DND-41 (cell line): ENCODE results near the gene CEP290.

Source experiments
- ATAC-seq: fragments of 200-7000 bp; cut with Tn5 transposase; 3 replicates; pipeline ENCODE4 v1.9.1; 2021; ENCODE audit warnings: low read depth; ENCODE audit not compliant: insufficient read depth
- DNase-seq: peaks from one replicate; pipeline ENCODE4 v3.0.0-alpha.2; 2020
- H2AFZ ChIP-seq: 2 replicates; pipeline ENCODE4 v1.6.0; 2012; ENCODE audit warnings: low read depth, low read length
- H3K27ac ChIP-seq: 2 replicates; pipeline ENCODE4 v1.5.1; 2012; ENCODE audit warnings: low read length, inconsistent platforms
- H3K27me3 ChIP-seq: fragments of 200-600 bp; sonication (generic); 2 replicates; pipeline ENCODE4 v1.6.0; 2012; ENCODE audit warnings: low read length, mild to moderate bottlenecking, inconsistent platforms; ENCODE audit not compliant: insufficient read depth, poor library complexity
- H3K36me3 ChIP-seq: 2 replicates; pipeline ENCODE4 v1.5.1; 2012; ENCODE audit warnings: low read length, inconsistent platforms; ENCODE audit not compliant: insufficient read depth
- H3K4me1 ChIP-seq: 2 replicates; pipeline ENCODE4 v1.5.1; 2012; ENCODE audit warnings: mild to moderate bottlenecking, low read length; ENCODE audit not compliant: insufficient read depth
- H3K4me2 ChIP-seq: 2 replicates; pipeline ENCODE4 v1.6.0; 2012; ENCODE audit warnings: mild to moderate bottlenecking, moderate library complexity, low read length, inconsistent platforms; ENCODE audit not compliant: insufficient read depth
- H3K4me3 ChIP-seq, 2 experiments: fragments of 200-600 bp in 1 of 2; shearing (Covaris generic) in 1 of 2; 2 replicates each; pipeline ENCODE4 v1.5.1; 2012 to 2016; ENCODE audit warnings: inconsistent platforms in 2 of 2, low read length in 2 of 2, mild to moderate bottlenecking in 2 of 2, low read depth in 1 of 2, moderate library complexity in 1 of 2
- H3K79me2 ChIP-seq: 2 replicates; pipeline ENCODE4 v1.6.0; 2012; ENCODE audit warnings: low read length, inconsistent platforms; ENCODE audit not compliant: insufficient read depth
- H3K9ac ChIP-seq: 2 replicates; pipeline ENCODE4 v1.6.0; 2012; ENCODE audit warnings: low read depth, mild to moderate bottlenecking, inconsistent platforms, low read length, moderate library complexity
- H3K9me3 ChIP-seq: 2 replicates; pipeline ENCODE4 v1.5.1; 2012; ENCODE audit warnings: low read length, moderate library complexity, mild to moderate bottlenecking, inconsistent platforms; ENCODE audit not compliant: insufficient read depth, severe bottlenecking
- H4K20me1 ChIP-seq: 2 replicates; pipeline ENCODE4 v1.6.0; 2012; ENCODE audit warnings: low read length; ENCODE audit not compliant: insufficient read depth
- EZH2 ChIP-seq: IDR thresholded peaks from 3 replicates; pipeline ENCODE4 v1.6.1; 2012; ENCODE audit warnings: borderline replicate concordance, low read depth, mild to moderate bottlenecking, moderate library complexity, low read length, inconsistent platforms; ENCODE audit not compliant: severe bottlenecking
- TF ChIP-seq, protein P1 (sequence below): IDR thresholded peaks from 2 replicates; pipeline ENCODE4 v1.5.1; 2012; ENCODE audit warnings: borderline replicate concordance, low read length, moderate library complexity, mild to moderate bottlenecking; ENCODE audit not compliant: poor library complexity, severe bottlenecking; ENCODE audit errors: extremely low read depth

The CEP290 gene, protein sequence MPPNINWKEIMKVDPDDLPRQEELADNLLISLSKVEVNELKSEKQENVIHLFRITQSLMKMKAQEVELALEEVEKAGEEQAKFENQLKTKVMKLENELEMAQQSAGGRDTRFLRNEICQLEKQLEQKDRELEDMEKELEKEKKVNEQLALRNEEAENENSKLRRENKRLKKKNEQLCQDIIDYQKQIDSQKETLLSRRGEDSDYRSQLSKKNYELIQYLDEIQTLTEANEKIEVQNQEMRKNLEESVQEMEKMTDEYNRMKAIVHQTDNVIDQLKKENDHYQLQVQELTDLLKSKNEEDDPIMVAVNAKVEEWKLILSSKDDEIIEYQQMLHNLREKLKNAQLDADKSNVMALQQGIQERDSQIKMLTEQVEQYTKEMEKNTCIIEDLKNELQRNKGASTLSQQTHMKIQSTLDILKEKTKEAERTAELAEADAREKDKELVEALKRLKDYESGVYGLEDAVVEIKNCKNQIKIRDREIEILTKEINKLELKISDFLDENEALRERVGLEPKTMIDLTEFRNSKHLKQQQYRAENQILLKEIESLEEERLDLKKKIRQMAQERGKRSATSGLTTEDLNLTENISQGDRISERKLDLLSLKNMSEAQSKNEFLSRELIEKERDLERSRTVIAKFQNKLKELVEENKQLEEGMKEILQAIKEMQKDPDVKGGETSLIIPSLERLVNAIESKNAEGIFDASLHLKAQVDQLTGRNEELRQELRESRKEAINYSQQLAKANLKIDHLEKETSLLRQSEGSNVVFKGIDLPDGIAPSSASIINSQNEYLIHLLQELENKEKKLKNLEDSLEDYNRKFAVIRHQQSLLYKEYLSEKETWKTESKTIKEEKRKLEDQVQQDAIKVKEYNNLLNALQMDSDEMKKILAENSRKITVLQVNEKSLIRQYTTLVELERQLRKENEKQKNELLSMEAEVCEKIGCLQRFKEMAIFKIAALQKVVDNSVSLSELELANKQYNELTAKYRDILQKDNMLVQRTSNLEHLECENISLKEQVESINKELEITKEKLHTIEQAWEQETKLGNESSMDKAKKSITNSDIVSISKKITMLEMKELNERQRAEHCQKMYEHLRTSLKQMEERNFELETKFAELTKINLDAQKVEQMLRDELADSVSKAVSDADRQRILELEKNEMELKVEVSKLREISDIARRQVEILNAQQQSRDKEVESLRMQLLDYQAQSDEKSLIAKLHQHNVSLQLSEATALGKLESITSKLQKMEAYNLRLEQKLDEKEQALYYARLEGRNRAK (N-terminal part only)

DNA sequence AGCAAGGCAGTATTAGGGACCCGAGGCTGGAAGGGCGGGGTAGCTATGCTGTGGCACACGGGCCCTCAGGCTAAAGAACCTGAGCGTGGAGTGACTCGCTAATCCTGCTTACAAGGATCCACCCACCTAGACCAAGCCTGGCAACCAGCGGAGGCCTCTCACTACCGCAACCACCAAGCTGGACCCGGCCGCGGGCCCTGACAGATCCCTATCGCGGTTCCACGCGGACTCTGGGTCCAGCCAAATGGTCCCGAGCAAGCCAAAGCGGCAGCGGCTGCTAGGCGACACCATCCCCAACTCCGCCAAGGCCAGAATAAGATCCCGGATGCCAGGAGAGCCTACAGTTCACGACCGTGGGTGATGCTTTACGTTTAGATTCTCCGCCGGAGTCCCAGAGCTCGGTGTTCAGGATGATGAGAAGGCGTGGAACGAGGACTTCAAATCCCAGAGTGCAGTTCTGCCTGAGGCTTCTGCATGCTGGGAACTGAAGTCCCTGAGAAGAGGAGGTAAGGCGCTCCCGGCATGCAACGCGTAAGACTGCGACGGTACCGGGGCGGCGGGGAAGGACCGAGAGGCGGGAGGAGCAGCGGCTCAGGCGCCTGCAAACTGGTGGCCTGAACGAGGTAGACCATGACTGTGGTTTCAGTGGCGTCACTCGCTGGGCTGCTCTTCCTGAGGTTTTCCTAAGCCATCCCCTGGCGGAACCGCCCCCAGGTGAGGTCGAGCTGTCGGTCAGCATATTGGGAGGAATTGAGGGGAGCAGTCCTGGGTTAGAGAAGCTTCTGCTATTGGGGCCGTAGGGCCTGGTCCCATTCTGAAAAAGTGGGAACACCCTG, at the start of gene CEP290, which contains the start of gene TMTC3:
Gene CEP290, minus strand, starts transcription at position 315 of the 836 bp plus-strand sequence. CDS start 781 bp downstream, outside the sequence.
Gene TMTC3, plus strand, starts transcription at position 534 of the 836 bp plus-strand sequence. CDS start 6,009 bp downstream, outside the sequence.
- peak within 1 kb of the TSS; percentile 98 for H2AFZ ChIP-seq
- DNase-seq (peak; percentile 96), ATAC-seq (peak; percentile 96)
- peak within 1 kb of the TSS; percentile 94 for H3K4me2 ChIP-seq
- no peaks in the 10 kb centered on the region for H3K27me3 ChIP-seq
- TF ChIP-seq EZH2 = no peak
- TF ChIP-seq, protein P1, sequence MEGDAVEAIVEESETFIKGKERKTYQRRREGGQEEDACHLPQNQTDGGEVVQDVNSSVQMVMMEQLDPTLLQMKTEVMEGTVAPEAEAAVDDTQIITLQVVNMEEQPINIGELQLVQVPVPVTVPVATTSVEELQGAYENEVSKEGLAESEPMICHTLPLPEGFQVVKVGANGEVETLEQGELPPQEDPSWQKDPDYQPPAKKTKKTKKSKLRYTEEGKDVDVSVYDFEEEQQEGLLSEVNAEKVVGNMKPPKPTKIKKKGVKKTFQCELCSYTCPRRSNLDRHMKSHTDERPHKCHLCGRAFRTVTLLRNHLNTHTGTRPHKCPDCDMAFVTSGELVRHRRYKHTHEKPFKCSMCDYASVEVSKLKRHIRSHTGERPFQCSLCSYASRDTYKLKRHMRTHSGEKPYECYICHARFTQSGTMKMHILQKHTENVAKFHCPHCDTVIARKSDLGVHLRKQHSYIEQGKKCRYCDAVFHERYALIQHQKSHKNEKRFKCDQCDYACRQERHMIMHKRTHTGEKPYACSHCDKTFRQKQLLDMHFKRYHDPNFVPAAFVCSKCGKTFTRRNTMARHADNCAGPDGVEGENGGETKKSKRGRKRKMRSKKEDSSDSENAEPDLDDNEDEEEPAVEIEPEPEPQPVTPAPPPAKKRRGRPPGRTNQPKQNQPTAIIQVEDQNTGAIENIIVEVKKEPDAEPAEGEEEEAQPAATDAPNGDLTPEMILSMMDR = no peak
- H3K9me3 ChIP-seq = no peaks in the 10 kb centered on the region
- H3K4me3 ChIP-seq = peak within 1 kb of the TSS; percentile 88 to 94
- peaks cover 50% of the 10 kb centered on the region for H3K79me2 ChIP-seq
- H3K9ac ChIP-seq = peak within 1 kb of the TSS; percentile 76
- peaks cover 51% of the 10 kb centered on the region for H3K4me1 ChIP-seq
- H4K20me1 ChIP-seq = no peaks in the 10 kb centered on the region
- H3K27ac ChIP-seq = peak within 1 kb of the TSS; percentile 76
- peaks cover 10% of the 10 kb centered on the region; the same call in 1 of the 2 replicates for H3K36me3 ChIP-seq

DNA sequence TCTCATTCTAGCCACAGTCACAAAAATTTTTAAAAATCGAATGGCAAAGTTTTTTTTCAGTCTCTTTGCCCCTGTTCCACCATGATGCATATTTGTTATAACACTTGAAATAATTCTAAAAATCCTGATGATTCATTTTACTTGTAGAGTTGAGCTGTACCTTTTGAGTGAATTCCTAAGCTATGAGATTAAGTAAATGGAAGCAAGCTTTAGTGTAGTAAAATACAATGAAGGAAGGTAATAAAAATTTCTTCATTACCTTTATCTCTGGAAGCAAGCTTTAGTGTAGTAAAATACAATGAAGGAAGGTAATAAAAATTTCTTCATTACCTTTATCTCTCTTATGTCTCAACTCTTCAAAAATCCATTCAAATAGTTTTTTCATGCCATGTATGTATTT, 46.3 kb upstream of the CEP290 start:
- no peak for DNase-seq
- no peaks in the 10 kb centered on the region for H3K27me3 ChIP-seq
- peaks cover 22% of the 10 kb centered on the region; the same call in 1 of the 2 replicates for H3K36me3 ChIP-seq
- no peaks in the 10 kb centered on the region for H3K4me1 ChIP-seq
- no peaks in the 10 kb centered on the region for H3K9me3 ChIP-seq
- no peak overlapping the region for H3K4me2 ChIP-seq
- no peaks in the 10 kb centered on the region for H4K20me1 ChIP-seq
- no peak overlapping the region for H3K27ac ChIP-seq
- H3K79me2 ChIP-seq = no peaks in the 10 kb centered on the region
- no peak for ATAC-seq
- H2AFZ ChIP-seq = no peak overlapping the region
- no peak overlapping the region for H3K9ac ChIP-seq
- no peak overlapping the region for H3K4me3 ChIP-seq
- TF ChIP-seq, protein P1 = no peak
- no peak for TF ChIP-seq EZH2

DNA sequence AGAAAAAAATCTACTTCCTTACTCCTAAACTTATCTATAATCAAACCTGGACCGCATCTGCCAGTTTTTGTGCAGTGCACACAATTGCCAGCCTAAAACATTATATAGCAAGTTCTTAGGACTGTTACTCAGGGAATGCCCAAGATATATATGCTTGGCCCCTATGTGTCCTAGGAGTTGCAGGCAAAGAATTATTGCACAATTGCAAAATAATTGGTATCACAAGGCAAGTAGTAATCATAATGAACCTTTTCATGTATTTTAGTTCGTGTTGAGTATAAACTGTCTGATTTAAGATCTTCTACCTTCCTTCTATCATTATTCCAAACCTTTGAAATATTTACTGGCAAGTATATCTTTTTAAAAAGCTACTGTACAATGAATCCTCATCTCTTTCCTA, 45.7 kb upstream of the CEP290 start:
- Histone ChIP-seq H3K9me3 (no peaks in the 10 kb centered on the region), H3K4me1 (no peaks in the 10 kb centered on the region), H3K27ac (no peak overlapping the region), H3K4me2 (no peak overlapping the region), H3K4me3 (no peak overlapping the region), H2AFZ (no peak overlapping the region), H3K36me3 (peaks cover 22% of the 10 kb centered on the region; the same call in 1 of the 2 replicates), H3K9ac (no peak overlapping the region), H3K27me3 (no peaks in the 10 kb centered on the region), H3K79me2 (no peaks in the 10 kb centered on the region), H4K20me1 (no peaks in the 10 kb centered on the region)
- ATAC-seq (no peak), DNase-seq (no peak)
- TF ChIP-seq, protein P1 = no peak
- TF ChIP-seq EZH2 = no peak
